Hematopoietic multipotent progenitor cell treated with erythropoietin and hydrocortisone succinate and interleukin-3 and kit ligand, for 15 days (in vitro differentiated cells): Measurements from ENCODE around the gene PLXNA2.

Experiments
- DNase-seq: peaks from one replicate; pipeline ENCODE4 v3.0.0-alpha.2; 2015; ENCODE audit warnings: low spot score

Gene PLXNA2

DNA sequence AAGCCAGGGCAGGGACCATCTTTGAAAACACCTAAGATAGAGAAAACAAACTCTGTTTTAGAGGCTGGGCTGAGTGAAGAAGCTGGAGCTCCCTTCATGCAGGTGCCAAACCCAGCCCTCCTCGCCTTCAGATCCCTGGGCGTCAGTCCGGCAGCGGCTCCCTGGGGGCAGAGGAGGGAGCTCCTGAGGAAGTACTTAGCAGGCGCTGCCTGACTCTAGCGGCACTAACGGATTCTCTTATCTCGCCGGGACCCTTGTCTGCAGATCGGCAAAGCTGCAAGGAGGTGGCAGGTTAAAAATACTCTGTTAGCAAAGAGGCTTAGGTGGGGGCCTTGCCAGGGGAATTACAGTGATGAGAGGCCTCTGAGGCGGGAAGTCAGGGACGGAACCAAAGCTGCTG, 79.6 kb downstream of the PLXNA2 start:
- DNase-seq = peak; percentile 44

DNA sequence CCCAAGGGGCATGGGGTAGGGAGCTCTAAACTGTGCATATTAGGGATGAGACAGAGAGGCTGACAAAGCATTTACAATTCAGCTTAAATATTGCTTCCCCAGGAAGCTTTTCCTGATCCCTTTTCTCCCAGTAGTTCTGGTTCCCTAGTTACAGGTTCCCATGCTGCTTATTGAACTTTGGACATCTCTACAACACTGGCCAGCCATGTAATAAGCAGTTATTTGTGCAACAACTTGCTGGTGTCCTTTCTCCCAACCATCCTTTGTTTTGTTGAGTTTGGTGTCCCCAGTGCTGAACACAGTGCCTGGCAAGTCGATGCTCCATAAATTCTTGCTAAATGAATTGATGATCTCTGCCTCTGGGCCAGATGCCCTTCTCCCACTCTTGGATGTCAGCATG, 80.6 kb downstream of the PLXNA2 start:
- no peak for DNase-seq

DNA sequence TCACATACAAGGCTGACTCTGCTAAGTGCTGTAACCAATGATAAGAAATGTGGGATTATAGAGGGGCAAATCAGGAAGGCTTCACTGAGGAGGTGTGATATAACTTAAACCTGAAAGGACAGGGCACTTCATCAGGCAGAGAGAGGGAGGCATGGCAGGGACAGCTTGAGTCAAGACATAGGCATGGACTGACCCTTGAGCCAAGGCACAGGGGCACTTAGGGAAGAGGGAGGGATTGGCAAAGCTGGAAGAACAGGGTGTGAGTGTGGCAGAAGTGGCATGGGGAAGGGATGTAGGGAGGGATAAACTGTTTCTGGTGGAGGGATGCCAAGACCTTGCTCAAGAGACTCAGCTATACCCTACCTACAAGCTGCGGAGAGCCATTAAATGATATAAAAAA, 81.3 kb downstream of the PLXNA2 start:
- DNase-seq = no peak

DNA sequence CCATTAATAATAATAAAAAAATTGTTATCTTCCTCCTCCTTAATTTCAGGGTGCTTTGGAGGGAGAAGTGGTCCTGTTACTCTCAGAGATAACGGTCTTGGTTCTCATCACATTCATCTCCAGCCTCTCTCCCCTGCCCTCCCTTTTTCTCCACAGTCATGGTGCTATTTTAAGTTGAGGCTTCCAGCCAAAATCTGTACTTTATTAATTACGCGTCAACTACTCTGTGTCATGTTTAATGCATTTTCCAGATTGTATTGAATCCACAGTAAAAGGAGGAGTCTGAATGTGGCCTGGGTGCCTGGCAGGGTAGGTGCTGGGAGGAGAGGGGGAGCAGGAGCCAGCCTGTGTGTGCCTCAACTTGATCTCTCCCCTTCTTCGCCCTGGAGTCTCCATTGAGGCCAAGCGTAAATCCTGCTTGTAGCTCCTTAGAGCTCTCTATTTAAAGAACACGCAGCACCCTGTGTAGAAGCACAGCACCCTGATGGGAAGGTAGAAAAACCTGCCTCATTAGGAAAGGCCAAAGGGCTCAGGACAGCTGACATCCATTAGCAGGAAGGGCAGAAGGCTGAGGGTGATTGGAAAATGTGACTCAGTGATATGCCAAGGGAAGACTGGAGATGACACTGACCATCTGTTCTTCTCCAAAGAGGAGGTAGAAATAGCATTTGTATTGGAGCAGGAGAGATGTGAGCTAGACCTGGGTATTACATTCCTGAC, 82.4 kb downstream of the PLXNA2 start:
- no peak for DNase-seq

DNA sequence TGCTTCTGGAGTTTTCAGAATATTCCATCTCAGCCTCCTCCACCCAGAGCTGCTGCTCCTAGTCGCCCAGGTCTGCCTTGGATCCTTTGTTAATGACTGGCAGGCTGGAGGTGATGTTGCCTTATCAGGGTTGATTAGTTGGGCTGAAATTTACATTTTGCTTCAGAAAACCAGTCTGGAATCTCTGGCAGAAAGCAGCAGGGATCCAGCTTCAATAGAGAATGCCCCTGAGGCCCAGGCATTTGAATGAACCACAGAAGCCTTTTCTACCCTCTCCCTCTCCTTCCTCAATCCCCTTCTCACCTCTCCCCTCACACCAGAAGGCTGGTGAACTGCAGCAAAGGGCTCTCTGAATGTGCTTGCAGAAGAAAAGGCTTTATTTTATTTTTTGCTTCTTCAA, 83.2 kb downstream of the PLXNA2 start:
- DNase-seq = no peak

DNA sequence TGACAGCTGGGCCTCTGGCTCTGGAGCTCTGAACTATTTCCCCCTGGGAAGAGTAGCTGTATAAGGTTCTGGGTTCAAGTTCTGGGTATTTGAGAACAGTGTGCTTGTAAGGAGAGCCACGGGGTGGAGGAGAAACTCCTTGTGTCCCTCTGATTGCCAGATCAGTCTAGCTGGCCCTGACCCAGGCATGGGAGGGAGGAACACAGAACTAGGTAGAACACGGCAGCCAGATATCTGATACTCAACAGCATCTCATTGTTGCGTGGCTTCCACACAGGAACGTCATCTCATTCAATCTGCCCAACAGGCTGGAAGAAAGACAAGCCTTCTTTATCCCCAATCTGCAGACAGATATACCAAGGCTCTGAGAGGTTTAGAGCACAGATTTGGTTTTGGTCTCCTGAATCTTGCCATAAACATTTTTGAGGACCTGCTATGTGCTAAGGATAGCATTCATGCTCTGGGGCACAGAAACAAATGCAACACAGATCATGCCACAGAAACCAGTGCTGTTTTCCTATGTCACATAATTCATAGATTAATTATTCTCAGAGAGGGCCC, 83.8 kb downstream of the PLXNA2 start:
- no peak for DNase-seq

DNA sequence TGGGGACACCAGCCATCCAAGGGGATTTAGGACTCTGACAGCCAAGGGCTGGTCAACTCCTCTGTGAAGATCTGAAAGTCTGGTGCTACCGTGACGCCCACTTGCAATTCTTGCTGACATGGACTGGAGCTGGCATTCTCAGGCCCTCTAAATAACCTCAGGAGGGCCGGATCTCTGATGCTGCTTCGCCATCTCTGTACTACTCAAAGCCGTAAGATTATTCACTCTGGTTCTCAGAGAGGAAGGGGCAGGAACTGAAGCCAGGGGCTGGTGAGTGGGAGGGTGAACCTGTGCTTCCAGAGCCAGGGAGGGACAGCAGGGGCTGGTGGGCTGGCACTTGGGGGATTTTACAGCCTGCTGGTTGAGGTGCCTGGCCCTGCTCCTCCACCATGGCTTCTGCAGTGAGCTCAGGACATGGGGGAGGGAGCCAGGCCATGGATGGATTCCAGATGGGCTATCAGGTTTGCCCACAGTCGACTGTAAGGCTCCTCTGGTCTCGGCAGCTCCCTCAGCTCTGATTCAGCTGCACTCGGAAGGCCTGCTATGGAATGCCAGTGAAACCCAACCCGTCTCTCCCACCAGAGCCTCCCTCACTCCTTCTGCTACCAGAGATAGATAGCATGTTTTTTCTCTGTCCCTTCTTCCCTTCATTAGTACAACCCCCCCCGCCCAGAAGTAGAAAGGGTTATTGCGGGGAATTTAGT, 84.5 kb downstream of the PLXNA2 start:
- no peak for DNase-seq

DNA sequence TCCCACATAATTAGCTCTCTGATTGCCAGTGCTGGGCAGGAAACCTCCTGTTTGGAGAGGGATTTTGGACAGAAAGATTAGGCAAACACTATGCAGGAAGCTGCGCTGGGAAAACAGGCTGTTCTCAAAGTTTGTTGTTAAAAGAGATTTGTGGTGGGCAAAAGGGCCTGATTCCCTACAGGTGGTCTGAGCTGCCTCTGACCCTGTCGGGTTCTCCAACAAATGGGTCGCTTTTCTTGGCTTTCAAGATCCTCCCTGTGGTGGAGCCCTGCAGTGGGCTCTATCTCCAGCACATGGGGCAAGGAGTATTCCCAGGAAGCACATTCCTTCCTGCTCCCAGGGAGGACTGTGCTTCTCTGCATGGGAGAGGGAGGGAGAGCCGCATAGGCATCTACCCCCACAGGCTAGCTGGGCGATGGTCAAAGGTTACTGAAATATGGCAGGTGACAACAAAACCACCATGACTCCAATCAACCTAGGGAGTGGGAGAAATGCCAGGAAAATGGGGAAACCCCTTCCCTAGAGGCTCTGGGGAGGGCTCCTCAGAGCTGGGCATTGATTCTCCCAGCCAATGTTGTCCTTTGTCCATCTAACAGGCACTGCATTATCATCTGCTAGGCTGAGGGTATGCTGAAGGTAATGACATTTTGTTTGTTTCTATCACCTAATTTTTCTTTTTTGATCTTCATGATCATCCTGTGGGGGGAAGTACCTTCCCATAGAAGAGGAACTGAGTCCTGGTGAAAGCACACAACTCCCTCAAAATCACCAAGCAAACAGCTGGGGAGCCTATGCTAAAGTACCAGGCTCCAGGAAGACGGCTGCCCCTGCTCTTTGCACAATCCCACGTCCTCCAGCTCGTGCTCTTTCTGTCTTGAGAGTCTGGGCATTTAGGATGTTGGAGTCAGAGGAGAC, 85.3 kb downstream of the PLXNA2 start:
- DNase-seq = no peak

DNA sequence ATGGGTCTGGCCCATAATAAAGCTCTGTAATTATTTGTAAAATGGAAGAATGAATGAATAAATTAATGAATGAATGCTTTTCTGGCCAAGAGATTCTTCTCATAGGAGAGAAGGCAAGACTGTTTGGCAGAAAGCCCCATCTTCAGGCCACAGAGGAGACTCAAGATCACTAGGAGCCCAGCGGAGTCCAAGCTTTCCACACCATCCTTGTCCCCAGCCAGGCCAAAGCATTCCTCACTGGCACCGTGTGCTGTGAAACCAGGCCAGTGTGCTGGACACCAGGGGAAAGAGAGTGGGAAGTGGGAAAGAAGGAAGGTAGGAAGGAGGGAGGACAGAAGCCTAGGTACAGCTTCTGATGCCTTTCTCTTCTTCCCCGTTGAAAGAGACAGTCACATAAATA, 86.4 kb downstream of the PLXNA2 start:
- no peak for DNase-seq

DNA sequence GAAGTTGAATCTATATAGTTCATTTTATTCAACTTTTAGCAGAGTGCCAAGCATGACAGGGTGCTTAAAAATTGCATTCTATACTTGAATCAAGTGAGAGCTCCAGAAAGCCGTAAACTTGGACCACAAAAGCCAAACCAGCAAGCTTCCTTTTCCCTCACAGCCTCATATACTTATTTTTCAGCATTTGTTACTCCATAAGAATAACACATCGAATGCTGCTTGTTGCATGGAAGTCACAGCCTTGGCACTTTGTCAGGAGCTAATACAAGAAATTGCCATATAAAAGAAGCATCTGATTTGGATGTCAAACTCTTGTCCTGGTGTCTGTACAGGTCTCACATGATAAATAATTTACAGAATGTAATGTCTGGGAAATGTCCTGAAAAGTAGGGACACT, 87.4 kb downstream of the PLXNA2 start:
- DNase-seq = no peak

DNA sequence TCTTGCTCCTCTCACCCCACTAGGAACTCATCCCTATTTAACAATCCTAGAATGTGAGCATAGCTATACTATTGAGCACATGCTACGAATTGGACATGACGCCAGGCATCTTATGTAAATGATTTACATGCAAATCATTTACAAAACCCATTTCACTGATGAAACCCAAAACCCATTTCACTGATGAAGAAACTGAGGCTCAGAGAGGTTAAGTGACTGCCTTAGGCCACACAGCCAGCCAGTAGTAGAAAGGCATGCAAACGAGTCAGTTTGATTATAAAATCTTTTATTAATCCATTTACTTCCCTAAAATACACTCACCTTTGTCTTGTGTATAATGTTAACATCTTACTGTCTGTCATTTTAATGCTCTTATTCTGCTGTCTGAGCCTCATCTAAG, 87.9 kb downstream of the PLXNA2 start:
- DNase-seq = no peak

DNA sequence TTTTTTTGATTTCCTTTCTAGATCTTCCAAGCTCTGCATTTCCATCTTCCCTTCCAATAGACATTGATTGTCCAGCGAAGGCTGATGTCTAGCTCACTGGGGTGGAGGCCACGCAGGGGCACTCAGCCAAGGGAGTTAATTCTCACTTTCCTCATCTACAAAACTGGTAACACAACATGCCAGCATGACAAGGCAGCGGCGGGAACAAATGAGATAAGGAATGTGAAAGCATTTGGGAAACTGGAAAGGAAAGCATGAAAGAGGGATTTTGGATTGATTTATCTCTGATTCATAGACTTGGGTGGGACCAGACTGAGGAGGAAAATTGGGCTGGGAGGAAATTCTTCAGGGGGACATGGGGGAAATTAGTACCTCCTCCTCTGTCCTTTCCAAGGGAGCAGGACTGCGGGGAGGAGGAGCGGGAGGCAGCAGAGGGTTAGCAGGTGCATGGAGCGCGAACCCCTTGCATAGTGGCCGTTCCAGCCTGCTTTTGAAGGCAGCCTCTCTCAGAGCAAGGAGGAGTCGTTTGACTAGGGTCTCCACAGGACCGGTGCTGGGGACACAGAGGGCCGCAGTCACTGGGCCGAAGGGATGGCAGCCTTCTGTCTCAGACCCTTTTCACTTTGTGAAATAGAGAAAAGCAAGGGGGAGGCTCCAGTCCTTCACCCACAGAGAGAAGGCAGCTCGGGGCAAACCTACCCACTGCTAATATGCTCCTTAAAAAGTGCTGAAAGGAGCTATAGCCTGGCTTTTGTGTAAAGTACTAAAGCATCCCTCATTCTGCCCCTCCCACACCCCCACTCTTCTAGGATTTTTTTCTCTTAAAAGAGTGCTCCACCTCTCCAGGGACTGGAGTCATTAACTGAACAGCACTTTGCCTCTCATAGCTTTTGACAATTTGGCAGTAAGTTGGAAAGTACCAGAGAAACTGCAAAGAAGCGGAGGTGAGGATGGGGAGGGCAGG, 89.2 kb downstream of the PLXNA2 start:
- no peak for DNase-seq

DNA sequence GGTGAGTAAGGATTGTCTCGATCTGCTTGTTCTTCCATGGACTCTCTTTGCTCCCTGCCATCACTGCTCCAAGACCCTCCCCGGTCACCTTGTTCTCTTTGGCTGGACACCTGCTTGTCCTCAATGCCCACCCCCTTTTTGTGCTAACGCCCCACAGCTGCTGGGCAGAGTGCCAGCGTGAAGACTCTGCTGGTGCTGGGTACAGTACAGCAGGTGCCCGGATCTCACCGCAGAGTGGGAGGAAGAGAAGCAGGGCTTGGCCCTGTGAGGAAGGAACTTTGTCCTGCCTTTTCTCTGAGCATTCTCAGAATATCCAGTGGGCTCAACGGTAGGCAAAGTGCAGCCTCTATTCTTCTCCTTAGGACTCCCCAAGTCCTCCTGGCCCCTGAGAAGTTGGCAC, 90.1 kb downstream of the PLXNA2 start:
- no peak for DNase-seq

DNA sequence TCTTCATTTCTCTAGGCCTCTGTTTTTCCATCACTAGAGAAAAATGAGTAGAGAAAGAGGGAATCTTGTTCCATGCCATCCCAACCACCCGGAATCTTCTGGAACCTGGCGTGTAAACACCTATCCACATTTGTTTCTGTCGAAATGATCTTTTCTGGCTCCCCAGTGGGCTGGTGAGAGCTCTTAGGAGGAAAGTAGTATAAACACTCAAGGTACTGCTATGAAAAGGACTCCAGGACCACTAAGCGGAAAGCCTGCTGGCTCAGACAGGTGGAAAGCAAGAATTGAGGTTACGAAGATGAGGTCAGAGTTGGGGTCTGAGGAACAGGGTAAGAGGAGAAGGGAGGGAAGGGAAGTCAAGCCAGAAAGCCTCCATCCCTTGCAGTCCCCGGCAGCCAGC, 90.8 kb downstream of the PLXNA2 start:
- DNase-seq = no peak

DNA sequence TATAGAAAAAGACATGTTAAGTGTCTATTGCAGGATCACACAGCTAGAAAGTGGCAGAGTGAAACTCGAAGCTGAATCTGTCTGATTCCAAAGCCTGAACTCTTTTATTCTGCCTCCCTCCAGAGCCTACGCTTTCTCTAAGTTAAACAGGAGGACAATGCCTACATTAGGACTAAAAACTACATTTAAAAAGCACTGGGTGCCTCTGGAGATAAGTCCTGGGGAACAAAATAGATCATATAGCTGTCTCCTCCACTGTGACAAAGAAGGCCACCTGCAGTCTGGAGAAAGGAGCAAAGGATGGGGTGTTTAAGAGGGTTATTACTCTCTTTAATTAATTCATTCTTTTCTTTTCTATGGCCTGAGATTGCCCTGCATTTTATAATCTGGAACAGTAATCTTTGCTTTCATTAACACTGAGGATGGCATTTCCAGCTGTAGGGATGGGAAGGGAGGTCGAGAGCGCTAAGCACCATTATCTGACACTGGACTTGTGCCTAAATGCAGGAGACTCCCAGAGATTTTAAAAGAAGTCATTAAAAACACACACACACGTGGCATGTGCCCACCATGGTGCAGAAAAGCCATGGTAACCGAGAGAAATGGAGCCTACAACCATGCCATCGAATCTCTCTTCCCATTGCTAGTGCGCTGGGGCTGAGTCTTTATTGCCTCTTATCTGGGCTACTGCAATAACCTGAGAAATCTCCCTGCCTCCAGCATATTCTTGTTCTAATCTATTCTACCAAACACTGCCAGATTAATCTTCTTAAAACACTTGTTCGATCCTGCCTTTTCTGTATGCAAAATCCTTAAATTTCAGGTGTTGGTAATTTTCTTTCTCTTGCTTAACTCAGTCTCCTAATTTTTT, 92.2 kb downstream of the PLXNA2 start:
- no peak for DNase-seq

DNA sequence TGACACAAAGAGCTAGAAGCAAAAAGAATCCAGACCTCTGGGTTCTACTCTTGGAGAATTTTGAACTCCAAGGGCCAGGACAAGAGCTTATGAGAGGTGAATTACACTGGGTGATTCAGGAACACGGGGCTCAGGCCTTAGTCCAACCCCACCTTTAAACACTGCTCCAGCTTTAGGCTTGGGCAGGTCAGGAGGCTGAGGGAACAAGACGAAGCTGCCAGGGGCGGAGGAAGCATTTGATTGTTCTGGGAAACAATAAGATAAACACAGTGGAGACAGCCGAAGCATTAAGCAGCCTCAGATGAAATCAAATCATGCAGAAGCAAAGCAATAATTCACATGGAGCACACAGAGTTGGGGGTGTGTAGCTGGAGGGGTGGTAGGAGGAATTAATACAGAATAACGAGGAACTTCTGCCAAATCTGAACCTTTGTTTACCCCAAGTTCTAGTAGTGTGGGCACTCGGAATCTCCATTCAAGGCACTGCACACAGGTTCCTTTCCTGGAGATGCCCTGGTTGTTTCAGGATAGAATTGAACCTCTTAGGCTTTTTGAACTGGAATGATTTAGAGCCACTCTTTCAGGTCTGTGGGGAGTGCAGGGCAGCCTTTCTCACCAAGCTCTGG, 93.2 kb downstream of the PLXNA2 start:
- no peak for DNase-seq

DNA sequence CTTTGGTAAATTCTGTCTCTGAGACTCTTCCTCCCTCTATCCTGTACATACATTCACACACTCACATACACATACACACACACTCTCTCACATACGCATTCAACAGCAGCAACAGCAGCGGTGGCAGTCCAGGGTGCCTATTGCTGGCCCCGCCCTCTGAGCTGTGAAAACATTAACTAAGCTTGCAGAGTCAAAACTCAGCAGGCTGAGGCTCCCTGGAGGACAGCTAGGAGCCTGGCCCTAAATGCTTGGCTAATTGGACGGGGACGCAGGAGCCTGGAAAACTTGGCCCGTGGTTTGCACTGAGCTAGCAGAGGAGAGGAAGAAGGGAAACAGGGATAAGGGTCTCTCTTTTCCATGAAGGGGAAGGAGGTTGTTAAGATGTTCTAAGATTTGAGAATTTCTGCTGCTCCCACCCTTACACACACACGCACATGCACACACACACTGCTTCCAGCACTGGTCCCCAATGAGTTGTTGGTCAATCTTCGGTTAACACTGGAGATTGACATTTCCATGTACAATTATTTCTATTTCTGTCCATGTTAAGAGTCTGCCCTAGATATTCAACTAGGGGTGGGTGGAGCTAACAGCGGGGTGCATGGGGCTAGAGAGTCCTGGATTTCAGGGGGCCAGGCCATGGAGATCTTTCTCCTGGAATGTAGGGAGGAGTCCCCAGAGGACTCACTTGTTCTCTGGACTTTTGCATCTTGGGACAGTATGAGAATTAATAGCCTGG, 94.2 kb downstream of the PLXNA2 start:
- no peak for DNase-seq

DNA sequence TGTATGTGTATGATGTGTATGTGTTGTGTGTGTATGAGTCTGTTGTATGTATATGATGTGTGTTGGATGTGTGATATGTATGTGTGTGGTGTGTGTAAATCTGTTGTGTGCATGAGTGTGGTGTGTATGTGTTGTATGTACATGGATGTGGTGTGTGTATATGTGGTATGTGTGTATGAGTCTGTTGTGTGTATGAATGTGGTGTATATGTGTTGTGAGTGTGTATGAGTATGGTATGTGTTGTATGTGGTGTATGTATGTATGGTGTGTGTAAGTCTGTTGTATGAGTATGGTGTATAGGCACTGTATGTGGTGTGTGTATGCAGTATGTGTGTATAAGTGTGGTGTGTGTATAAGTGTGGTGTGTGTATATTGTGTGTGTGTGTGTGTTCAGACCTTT, 95.0 kb downstream of the PLXNA2 start:
- DNase-seq = no peak

DNA sequence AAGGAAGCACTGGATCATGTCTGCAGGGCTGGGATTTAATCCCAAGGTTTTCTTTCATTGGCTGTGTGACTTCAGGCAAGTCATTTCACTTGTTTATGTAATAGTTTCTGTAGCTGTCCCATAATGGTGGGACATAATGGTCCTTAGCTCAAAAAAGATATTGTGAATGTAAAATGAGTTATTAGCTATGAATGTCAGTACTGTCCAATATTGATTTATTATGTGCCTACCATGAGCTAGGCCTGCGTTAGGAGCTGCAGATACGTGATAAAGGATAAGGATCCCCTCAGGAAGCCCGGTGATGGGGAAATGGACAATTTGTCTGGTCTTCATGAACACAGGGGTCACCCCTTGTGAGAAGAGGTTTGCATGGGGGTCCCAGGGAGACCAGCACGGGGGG, 95.8 kb downstream of the PLXNA2 start:
- DNase-seq = no peak
